GM12878 (cell line): Measurements from ENCODE around the gene MBNL3. TPM values are rescaled to one million over a fixed set of nuclear protein-coding genes. Genes with fewer than 3 reads are reported as not detected.

Experiments
- ATAC-seq: fragments of 200-7000 bp; cut with Tn5 transposase; 3 replicates; pipeline ENCODE4 v1.9.1; 2020; ENCODE audit warnings: mild to moderate bottlenecking, moderate library complexity
- BruUV-seq: library from RNA; stranded (reverse); fragments of 400-500 nt; replicated peaks from 2 replicates; lab custom pipeline; 2021; lab: Mats Ljungman, UMichigan
- CTCF ChIA-PET: fragments of 300-600 bp; sonication (Branson Sonifier 250); formaldehyde crosslinking; extraction: SDS; loops from one replicate; lab custom pipeline; 2021; ENCODE audit warnings: inconsistent platforms; lab: Yijun Ruan, JAX
- POLR2A ChIA-PET: fragments of 350-600 bp; formaldehyde crosslinking; extraction: SDS; loops from one replicate; lab custom pipeline; 2021; ENCODE audit warnings: inconsistent platforms; lab: Charles Lee
- RAD21 ChIA-PET: fragments of 300-600 bp; sonication (Branson Sonifier 250); formaldehyde crosslinking; loops from one replicate; lab custom pipeline; 2023; ENCODE audit warnings: antibody characterized with exemption; ENCODE audit not compliant: unreplicated experiment; lab: Charles Lee
- SMC1A ChIA-PET: fragments of 300-600 bp; sonication (Branson Sonifier 250); formaldehyde crosslinking; loops from one replicate; lab custom pipeline; 2023; ENCODE audit not compliant: unreplicated experiment, uncharacterized antibody; lab: Charles Lee
- DNase-seq: peaks from one replicate; pipeline ENCODE4 v3.0.0-alpha.2; 2011; ENCODE audit warnings: low read depth, low spot score
- FAIRE-seq: peaks from 3 replicates; lab custom pipeline; 2011; peaks lifted over from hg19 to GRCh38; lab: Jason Lieb, UNC
- H2AFZ ChIP-seq: 2 replicates; pipeline ENCODE4 v1.6.0; 2011; ENCODE audit warnings: low read depth, low read length, control low read depth; ENCODE audit not compliant: control insufficient read depth
- H3K27ac ChIP-seq: 2 replicates; pipeline ENCODE4 v1.5.1; 2011; ENCODE audit warnings: control low read depth; ENCODE audit not compliant: control insufficient read depth, insufficient read depth
- H3K27me3 ChIP-seq, 2 experiments: replicated peaks in 1 of 2; 2 replicates each; pipeline versions ENCODE4 v1.6.0 to v1.6.1; 2011; ENCODE audit warnings: low read length in 1 of 2; ENCODE audit not compliant: control insufficient read depth in 2 of 2, insufficient read depth in 2 of 2
- H3K36me3 ChIP-seq, 2 experiments: 2 replicates each; pipeline ENCODE4 v1.5.1; 2011; ENCODE audit warnings: low read length in 1 of 2; ENCODE audit not compliant: control insufficient read depth in 2 of 2, insufficient read depth in 2 of 2
- H3K4me1 ChIP-seq: 2 replicates; pipeline ENCODE4 v1.6.1; 2011; ENCODE audit warnings: mild to moderate bottlenecking, low read length, moderate library complexity, mixed read lengths; ENCODE audit not compliant: control insufficient read depth, insufficient read depth
- H3K4me2 ChIP-seq: 2 replicates; pipeline ENCODE4 v1.6.0; 2011; ENCODE audit warnings: control low read depth; ENCODE audit not compliant: control insufficient read depth, insufficient read depth
- H3K4me3 ChIP-seq: fragments of 200-600 bp; sonication (generic); 2 replicates; pipeline ENCODE4 v1.5.1; 2016
- H3K79me2 ChIP-seq: 2 replicates; pipeline ENCODE4 v1.6.0; 2011; ENCODE audit warnings: low read length; ENCODE audit not compliant: control insufficient read depth, insufficient read depth
- H3K9ac ChIP-seq: 2 replicates; pipeline ENCODE4 v1.8.0; 2011; ENCODE audit warnings: low read length, control low read depth, mixed read lengths; ENCODE audit not compliant: control insufficient read depth, insufficient read depth
- H3K9me3 ChIP-seq: replicated peaks from 3 replicates; pipeline ENCODE4 v1.5.1; 2011; ENCODE audit warnings: mild to moderate bottlenecking, low read length; ENCODE audit not compliant: control insufficient read depth, insufficient read depth
- H4K20me1 ChIP-seq: 2 replicates; pipeline ENCODE4 v1.6.0; 2011; ENCODE audit not compliant: control insufficient read depth, insufficient read depth
- BACH1 ChIP-seq: fragments of 450-650 bp; IDR thresholded peaks from 2 replicates; pipeline ENCODE4 v1.6.1; 2017; ENCODE audit warnings: mild to moderate bottlenecking, borderline replicate concordance
- ETV6 ChIP-seq, 2 experiments: fragments of 450-650 bp in 1 of 2; IDR thresholded peaks in 1 of 2; conservative IDR thresholded peaks in 1 of 2; 2 replicates each; pipeline ENCODE4 v1.6.1; 2014; ENCODE audit warnings: antibody characterized with exemption in 1 of 2, borderline replicate concordance in 1 of 2, low read depth in 1 of 2, mild to moderate bottlenecking in 1 of 2, moderate library complexity in 1 of 2
- HCFC1 ChIP-seq: fragments of 150-350 bp; IDR thresholded peaks from 2 replicates; pipeline ENCODE4 v1.6.1; 2014; ENCODE audit warnings: low read length
- NFXL1 ChIP-seq: fragments of 450-650 bp; IDR thresholded peaks from 2 replicates; pipeline ENCODE4 v1.6.1; 2017; ENCODE audit warnings: antibody characterized with exemption, mild to moderate bottlenecking, borderline replicate concordance
- NR2C2 ChIP-seq: IDR thresholded peaks from 2 replicates; pipeline ENCODE4 v1.6.1; 2011; ENCODE audit warnings: borderline replicate concordance, low read depth; ENCODE audit not compliant: control insufficient read depth, insufficient read length
- RBBP5 ChIP-seq: fragments of 200-600 bp; sonication (generic); conservative IDR thresholded peaks from 2 replicates; pipeline ENCODE4 v1.6.1; 2016
- WRNIP1 ChIP-seq: IDR thresholded peaks from 2 replicates; pipeline ENCODE4 v1.6.1; 2011; ENCODE audit warnings: low read depth, low read length, improper control_type of control experiment, borderline replicate concordance
- ZNF622 ChIP-seq: fragments of 450-650 bp; IDR thresholded peaks from 2 replicates; pipeline ENCODE4 v1.6.1; 2017; ENCODE audit warnings: mild to moderate bottlenecking, inconsistent platforms
- ZSCAN29 ChIP-seq: fragments of 450-650 bp; IDR thresholded peaks from 2 replicates; pipeline ENCODE4 v1.6.1; 2017; ENCODE audit warnings: mild to moderate bottlenecking, moderate library complexity
- WGBS: methylation state at CpG from one replicate; pipeline ENCODE4 v1.1.6; 2016; ENCODE audit warnings: low lambda C conversion rate; ENCODE audit not compliant: insufficient replicate concordance, insufficient coverage; ENCODE audit errors: missing lambda C conversion rate; 5-methylcytosine and 5-hydroxymethylcytosine counted together
- in situ Hi-C: fragments of 300-500 bp; cut with MboI; formaldehyde crosslinking; loops from 9 replicates; pipeline ENCODE4 v1.14.3; 2018; ENCODE audit warnings: mixed read lengths
- intact Hi-C: fragments of 100-400 bp; cut with micrococcal nuclease; formaldehyde crosslinking; loops from one replicate; pipeline ENCODE4 v1.14.2; 2022; ENCODE audit not compliant: unreplicated experiment
- polyA plus RNA-seq, 11 experiments: library from polyadenylated mRNA; depleted of rRNA in 4 of 11; unstranded in 6 of 11; stranded (reverse) in 5 of 11; fragments of >200 nt; fragmentation: Nextera tagmentation in 4 of 11; fragmentation: Illumina TruSeq in 1 of 11; extraction: Ambion mirVana in 4 of 11; extraction: Trizol in 1 of 11; gene quantifications; 1 replicate in 1 of 11; 2 replicates in 10 of 11; pipeline versions ENCODE4 v1.2.1 to v1.2.3, GENCODE V29; 2011 to 2016; ENCODE audit warnings: inconsistent platforms in 2 of 11, missing spikeins in 2 of 11, low read depth in 1 of 11
- total RNA-seq, 4 experiments: library from RNA; depleted of rRNA in 3 of 4; stranded (reverse); fragments of >200 nt in 3 of 4; fragmentation: Illumina TruSeq in 1 of 4; extraction: Trizol in 1 of 4; gene quantifications; 2 replicates each; pipeline versions ENCODE4 v1.2.1 to v1.2.3, GENCODE V29; 2013 to 2021
- TF ChIP-seq, protein P1 (sequence below): fragments of 450-650 bp; IDR thresholded peaks from 2 replicates; pipeline ENCODE4 v1.6.1; 2018; ENCODE audit warnings: mild to moderate bottlenecking, low read depth, moderate library complexity; ENCODE audit not compliant: partially characterized antibody
- TF ChIP-seq, protein P2 (sequence below): fragments of 450-650 bp; conservative IDR thresholded peaks from 2 replicates; pipeline ENCODE4 v1.6.1; 2017; ENCODE audit warnings: mild to moderate bottlenecking, moderate library complexity

Gene MBNL3
- total and polyA plus RNA-seq, 10 of the 15 experiments (the other 5 are each of a cell fraction or from before 2014, with no cell fraction given) = 3.4 to 33.1 (median 12.6) TPM

DNA sequence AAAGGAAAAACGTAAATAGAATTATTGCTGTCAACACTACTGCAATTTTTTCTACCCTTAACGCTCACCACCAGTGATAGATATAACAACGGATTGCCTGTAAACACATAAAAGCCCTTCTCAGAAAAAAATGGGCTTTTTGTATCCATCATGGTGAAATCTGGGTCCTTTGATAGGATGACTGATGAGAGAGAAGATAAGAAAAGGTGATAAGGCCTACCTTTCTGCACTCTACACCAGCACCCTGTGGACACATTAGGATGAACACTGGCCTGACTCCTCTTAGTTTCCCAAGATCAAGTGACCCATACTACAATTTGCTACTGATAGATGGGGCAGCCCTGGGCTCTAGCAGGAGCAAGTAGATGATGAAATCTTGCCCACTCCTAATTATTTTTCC lies 157.3 kb downstream of the MBNL3 start:
- ChIA-PET RAD21 (no interaction called here), CTCF (no interaction called here), POLR2A (no interaction called here), SMC1A (no interaction called here)
- H3K4me1 ChIP-seq = no peaks in the 10 kb centered on the region
- FAIRE-seq (no peak), ATAC-seq (no peak)
- no peak overlapping the region for H3K27ac ChIP-seq
- no peak overlapping the region for H3K9ac ChIP-seq
- H3K9me3 ChIP-seq = no peaks in the 10 kb centered on the region
- in situ Hi-C loops = no loop called here
- no peak overlapping the region for H2AFZ ChIP-seq
- H4K20me1 ChIP-seq = no peaks in the 10 kb centered on the region
- H3K27me3 ChIP-seq = no peaks in the 10 kb centered on the region
- H3K4me2 ChIP-seq = no peak overlapping the region
- 27% methylated on average over 3 of the region's 3 CpGs for WGBS
- H3K79me2 ChIP-seq = no peaks in the 10 kb centered on the region
- no TSS peak for BruUV-seq
- no peak overlapping the region for H3K4me3 ChIP-seq
- TF ChIP-seq NR2C2 = no peak
- TF ChIP-seq ZSCAN29 = no peak
- TF ChIP-seq WRNIP1 = no peak
- TF ChIP-seq, protein P1, sequence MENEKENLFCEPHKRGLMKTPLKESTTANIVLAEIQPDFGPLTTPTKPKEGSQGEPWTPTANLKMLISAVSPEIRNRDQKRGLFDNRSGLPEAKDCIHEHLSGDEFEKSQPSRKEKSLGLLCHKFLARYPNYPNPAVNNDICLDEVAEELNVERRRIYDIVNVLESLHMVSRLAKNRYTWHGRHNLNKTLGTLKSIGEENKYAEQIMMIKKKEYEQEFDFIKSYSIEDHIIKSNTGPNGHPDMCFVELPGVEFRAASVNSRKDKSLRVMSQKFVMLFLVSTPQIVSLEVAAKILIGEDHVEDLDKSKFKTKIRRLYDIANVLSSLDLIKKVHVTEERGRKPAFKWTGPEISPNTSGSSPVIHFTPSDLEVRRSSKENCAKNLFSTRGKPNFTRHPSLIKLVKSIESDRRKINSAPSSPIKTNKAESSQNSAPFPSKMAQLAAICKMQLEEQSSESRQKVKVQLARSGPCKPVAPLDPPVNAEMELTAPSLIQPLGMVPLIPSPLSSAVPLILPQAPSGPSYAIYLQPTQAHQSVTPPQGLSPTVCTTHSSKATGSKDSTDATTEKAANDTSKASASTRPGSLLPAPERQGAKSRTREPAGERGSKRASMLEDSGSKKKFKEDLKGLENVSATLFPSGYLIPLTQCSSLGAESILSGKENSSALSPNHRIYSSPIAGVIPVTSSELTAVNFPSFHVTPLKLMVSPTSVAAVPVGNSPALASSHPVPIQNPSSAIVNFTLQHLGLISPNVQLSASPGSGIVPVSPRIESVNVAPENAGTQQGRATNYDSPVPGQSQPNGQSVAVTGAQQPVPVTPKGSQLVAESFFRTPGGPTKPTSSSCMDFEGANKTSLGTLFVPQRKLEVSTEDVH = no peak
- TF ChIP-seq ZNF622 = no peak
- no peak for TF ChIP-seq HCFC1
- TF ChIP-seq, protein P2, sequence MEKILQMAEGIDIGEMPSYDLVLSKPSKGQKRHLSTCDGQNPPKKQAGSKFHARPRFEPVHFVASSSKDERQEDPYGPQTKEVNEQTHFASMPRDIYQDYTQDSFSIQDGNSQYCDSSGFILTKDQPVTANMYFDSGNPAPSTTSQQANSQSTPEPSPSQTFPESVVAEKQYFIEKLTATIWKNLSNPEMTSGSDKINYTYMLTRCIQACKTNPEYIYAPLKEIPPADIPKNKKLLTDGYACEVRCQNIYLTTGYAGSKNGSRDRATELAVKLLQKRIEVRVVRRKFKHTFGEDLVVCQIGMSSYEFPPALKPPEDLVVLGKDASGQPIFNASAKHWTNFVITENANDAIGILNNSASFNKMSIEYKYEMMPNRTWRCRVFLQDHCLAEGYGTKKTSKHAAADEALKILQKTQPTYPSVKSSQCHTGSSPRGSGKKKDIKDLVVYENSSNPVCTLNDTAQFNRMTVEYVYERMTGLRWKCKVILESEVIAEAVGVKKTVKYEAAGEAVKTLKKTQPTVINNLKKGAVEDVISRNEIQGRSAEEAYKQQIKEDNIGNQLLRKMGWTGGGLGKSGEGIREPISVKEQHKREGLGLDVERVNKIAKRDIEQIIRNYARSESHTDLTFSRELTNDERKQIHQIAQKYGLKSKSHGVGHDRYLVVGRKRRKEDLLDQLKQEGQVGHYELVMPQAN = no peak
- TF ChIP-seq ETV6 (conservative IDR thresholded peaks at IDR 0.05 in 1 of 2, IDR thresholded peaks at IDR 0.05 in 1 of 2; ENCODE audit: borderline replicate concordance in 1 of 2, low read depth in 1 of 2) = no peak
- TF ChIP-seq BACH1 = no peak
- TF ChIP-seq NFXL1 = no peak
- TF ChIP-seq RBBP5 = no peak
- TF ChIP-seq, all 136 proteins: peak for 0
- intact Hi-C loops = no loop called here
- DNase-seq = no peak
- H3K36me3 ChIP-seq = no peaks in the 10 kb centered on the region
